Ovary (tissue), 9 donors: ENCODE results near the gene CACNA1C. TPM values are rescaled to one million over a fixed set of nuclear protein-coding genes. Genes with fewer than 3 reads are reported as not detected.

Experiments used
- DNase-seq, 5 donors: peaks; one replicate each; pipeline ENCODE4 v3.0.0-alpha.2; 2019 to 2020
- H3K27ac ChIP-seq, 2 donors: fragments of 200-600 bp; one replicate each; pipeline versions ENCODE4 v1.5.1 to v1.8.0; 2019 to 2022
- H3K27me3 ChIP-seq: fragments of 200-600 bp; one replicate; pipeline ENCODE4 v1.8.0; 2022
- H3K36me3 ChIP-seq: fragments of 200-600 bp; sonication (generic); one replicate; pipeline ENCODE4 v1.5.1; 2019
- H3K4me1 ChIP-seq: one replicate; pipeline ENCODE4 v1.8.1; 2013; ENCODE audit warnings: mild to moderate bottlenecking, moderate library complexity; ENCODE audit not compliant: insufficient read depth
- H3K4me3 ChIP-seq: fragments of 200-600 bp; sonication (generic); one replicate; pipeline ENCODE4 v1.5.1; 2017
- H3K9me3 ChIP-seq, 2 donors: fragments of 200-600 bp in 1 of 2; sonication (generic) in 1 of 2; one replicate each; pipeline versions ENCODE4 v1.5.1 to v1.8.1; 2013 to 2019; ENCODE audit warnings: mild to moderate bottlenecking in 1 of 2, moderate library complexity in 1 of 2
- EP300 ChIP-seq: sonication (generic); formaldehyde crosslinking; IDR thresholded peaks from one replicate; pipeline ENCODE4 v1.6.1; 2017; ENCODE audit warnings: antibody characterized with exemption
- POLR2A ChIP-seq: fragments of 450-650 bp; IDR thresholded peaks from one replicate; pipeline ENCODE4 v1.6.1; 2017; ENCODE audit warnings: antibody characterized with exemption, mild to moderate bottlenecking, moderate library complexity
- WGBS, 3 donors: extraction: QIAGEN DNeasy Blood & Tissue Kit in 1 of 3; methylation state at CpG; one replicate each; pipeline versions ENCODE4 v1.1.5 to v1.1.7; 2013 to 2017; 5-methylcytosine and 5-hydroxymethylcytosine counted together
- intact Hi-C, 4 donors: fragments of 100-400 bp; cut with DNase I; formaldehyde crosslinking; loops; one replicate each; pipeline versions ENCODE4 v1.11.0 to v1.15.1; 2022 to 2023
- polyA plus RNA-seq, 2 donors: library from polyadenylated mRNA; stranded (reverse); fragments of 200-250 nt in 1 of 2; fragments of 350-450 nt in 1 of 2; fragmentation: Illumina TruSeq in 1 of 2; extraction: RNeasy Lipid Tissue Mini Kit (QIAGEN cat#74804) in 1 of 2; gene quantifications; one replicate each; pipeline ENCODE4 v1.2.3, GENCODE V29; 2013 to 2014
- total RNA-seq, 7 donors: library from RNA; depleted of rRNA in 2 of 7; stranded (reverse); fragments of >200 nt in 2 of 7; fragmentation: NEBNext Ultra II Directional in 3 of 7; extraction: Animal tissue kit (Norgen Biotek cat#: 25700) in 3 of 7; gene quantifications; one replicate each; pipeline versions ENCODE4 v1.1.0 to v1.2.4, GENCODE V29; 2016 to 2023
- TF ChIP-seq, protein P1 (sequence below), 3 donors: fragments of 450-650 bp in 2 of 3; fragments of 200-600 bp in 1 of 3; IDR thresholded peaks; one replicate each; pipeline versions ENCODE4 v1.5.1 to v1.8.0; 2016 to 2022; ENCODE audit warnings: antibody characterized with exemption in 3 of 3, mild to moderate bottlenecking in 1 of 3
- donor health status: DM: no; HTN: no; CAD: no; lungs with moderate emphysema.
- donor health status: DM: no; HTN: no; CAD: no.
- donor health status: Bipolar disorder and iron deficiency.
- donor health status: DM: yes; HTN: yes; CAD: no.
- donor health status: DM: no; HTN: no; CAD: no.
- donor health status: DM: yes; HTN: yes; CAD: no.

Gene CACNA1C
- total and polyA plus RNA-seq, 9 donors: 2.2 to 8.3 (median 3.7) TPM

DNA sequence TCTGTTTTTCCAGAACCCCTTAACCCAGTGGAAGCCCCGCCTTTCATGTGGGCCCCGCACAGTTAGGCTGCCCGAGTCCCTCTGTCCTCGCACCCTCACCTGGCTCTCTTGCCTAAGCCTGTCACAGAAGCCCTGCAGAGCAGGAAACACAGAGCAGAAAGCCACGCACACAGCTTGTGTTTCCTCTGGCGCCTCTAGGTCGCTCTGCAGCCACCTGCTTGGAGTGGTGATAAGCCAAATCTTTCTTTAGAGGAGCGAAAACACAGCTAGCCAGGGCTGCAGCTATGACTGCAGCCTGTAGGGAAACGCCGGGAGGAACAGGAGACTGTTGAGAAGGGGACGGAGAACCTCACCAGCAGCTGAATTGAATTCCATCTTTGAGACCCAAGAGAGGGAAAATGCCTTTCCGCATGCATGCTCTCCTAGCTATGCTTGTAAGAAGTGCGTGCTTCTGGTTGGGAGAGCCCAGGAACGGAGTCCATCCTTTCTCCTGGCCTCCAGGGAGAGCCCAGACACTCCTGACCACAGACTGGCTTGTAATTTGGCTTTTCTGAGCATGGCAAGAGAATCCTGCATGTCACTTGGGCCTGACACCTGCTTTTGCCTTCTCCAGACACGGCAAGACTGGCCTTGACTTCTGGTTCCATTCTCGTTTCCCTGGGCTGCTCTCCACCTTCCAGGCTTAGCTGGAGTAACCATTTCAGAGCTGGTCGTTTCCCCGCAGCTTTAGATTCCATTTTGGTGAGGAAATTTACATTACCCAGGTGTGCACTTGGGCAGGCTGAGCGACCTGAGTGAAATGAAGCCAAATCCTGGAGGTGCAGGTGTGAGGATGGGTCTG is 301.6 kb downstream of the CACNA1C start:
- Histone ChIP-seq H3K27me3 (no peaks in the 10 kb centered on the region), H3K27ac (no peak overlapping the region), H3K36me3 (no peaks in the 10 kb centered on the region), H3K9me3 (no peaks in the 10 kb centered on the region), H3K4me1 (no peaks in the 10 kb centered on the region), H3K4me3 (no peak overlapping the region)
- DNase-seq: no peak
- intact Hi-C loops: no loop called here
- WGBS, 3 donors: 31 to 52% (median 45%) methylated on average over 19 of the region's 19 CpGs
- TF ChIP-seq POLR2A (no peak), EP300 (no peak)
- TF ChIP-seq, protein P1, sequence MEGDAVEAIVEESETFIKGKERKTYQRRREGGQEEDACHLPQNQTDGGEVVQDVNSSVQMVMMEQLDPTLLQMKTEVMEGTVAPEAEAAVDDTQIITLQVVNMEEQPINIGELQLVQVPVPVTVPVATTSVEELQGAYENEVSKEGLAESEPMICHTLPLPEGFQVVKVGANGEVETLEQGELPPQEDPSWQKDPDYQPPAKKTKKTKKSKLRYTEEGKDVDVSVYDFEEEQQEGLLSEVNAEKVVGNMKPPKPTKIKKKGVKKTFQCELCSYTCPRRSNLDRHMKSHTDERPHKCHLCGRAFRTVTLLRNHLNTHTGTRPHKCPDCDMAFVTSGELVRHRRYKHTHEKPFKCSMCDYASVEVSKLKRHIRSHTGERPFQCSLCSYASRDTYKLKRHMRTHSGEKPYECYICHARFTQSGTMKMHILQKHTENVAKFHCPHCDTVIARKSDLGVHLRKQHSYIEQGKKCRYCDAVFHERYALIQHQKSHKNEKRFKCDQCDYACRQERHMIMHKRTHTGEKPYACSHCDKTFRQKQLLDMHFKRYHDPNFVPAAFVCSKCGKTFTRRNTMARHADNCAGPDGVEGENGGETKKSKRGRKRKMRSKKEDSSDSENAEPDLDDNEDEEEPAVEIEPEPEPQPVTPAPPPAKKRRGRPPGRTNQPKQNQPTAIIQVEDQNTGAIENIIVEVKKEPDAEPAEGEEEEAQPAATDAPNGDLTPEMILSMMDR (IDR thresholded peaks at IDR 0.05): no peak

DNA sequence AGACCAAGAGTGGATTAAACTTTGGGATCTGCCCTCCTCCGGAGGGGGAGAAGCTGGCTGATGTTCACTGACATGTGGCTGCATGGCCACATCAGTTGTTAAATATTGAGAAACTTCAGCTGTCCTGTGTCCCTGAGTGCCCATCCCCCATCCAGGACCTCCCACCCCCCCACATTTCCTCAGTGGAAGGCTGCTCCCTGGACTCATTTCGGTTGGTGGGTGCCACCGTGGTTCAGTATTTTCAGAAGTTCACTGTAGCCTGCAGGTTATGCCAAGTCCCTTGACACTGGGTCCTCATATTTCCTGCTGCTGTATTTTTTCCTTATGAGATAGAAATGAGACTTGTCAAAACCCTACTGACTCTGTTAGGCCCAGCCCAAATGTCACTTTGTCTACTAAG is 302.4 kb downstream of the CACNA1C start:
- TF ChIP-seq, protein P1 (IDR thresholded peaks at IDR 0.05): no peak
- no peak for TF ChIP-seq POLR2A
- TF ChIP-seq EP300: no peak
- Histone ChIP-seq H3K4me1 (no peaks in the 10 kb centered on the region), H3K9me3 (no peaks in the 10 kb centered on the region), H3K4me3 (no peak overlapping the region), H3K36me3 (no peaks in the 10 kb centered on the region), H3K27ac (no peak overlapping the region), H3K27me3 (no peaks in the 10 kb centered on the region)
- DNase-seq: no peak
- intact Hi-C loops: no loop called here
- WGBS, 3 donors: 70 to 80% (median 74%) methylated on average over 3 of the region's 3 CpGs

DNA sequence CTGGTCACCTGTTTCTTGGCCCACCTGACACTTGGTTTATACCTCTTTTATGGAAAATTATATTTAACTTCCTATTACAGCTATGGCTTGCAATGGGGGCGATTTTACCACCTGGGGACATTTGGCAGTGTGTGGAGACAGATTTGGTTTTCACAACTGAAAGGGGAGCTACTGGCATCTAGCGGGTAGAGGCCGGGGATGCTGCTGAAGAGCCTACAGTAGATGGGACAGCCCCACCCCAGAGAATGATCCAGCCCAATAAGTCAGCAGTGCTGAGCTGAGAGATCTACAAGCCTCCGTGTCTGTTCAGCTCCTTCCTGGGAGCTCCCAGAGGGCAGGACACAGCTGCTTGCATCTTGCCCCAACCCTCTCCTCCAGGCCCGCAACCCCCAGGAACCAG is 302.8 kb downstream of the CACNA1C start:
- intact Hi-C loops: no loop called here
- H3K27ac ChIP-seq: no peak overlapping the region

DNA sequence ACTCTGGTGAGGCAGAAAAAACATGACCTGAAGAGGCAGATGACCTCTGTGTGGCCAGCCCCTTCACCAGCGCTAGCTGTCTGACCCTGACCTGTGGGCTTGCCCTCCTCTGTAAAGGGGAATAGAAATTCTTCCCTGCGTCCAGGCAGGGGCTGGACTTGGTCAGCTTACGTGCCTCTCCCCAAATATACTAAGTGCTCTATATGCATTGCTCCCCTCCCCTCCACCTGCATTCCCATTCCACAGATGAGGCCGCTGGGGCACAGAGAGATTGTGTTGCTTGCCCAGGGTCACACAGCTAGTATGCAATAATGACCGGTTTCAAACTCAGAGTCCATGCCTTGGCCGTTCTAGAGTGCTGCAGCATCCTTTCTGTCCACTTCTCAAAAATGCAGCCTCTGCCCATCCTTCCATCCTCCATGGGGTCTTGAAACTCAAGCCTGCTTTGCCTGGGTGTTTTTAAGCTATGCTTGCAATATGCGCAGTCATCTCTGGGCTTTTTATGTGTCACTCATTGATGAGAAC is 303.9 kb downstream of the CACNA1C start:
- no peaks in the 10 kb centered on the region for H3K9me3 ChIP-seq
- H3K27ac ChIP-seq: no peak overlapping the region
- no peak for DNase-seq
- no peaks in the 10 kb centered on the region for H3K36me3 ChIP-seq
- no peaks in the 10 kb centered on the region for H3K27me3 ChIP-seq
- 81 to 92% (median 91%) methylated on average over 7 of the region's 7 CpGs for WGBS, 3 donors
- H3K4me1 ChIP-seq: no peaks in the 10 kb centered on the region
- H3K4me3 ChIP-seq: no peak overlapping the region
- no peak for TF ChIP-seq POLR2A
- TF ChIP-seq, protein P1 (IDR thresholded peaks at IDR 0.05): no peak
- no peak for TF ChIP-seq EP300
- intact Hi-C loops: no loop called here

More for the DNA sequence above, 302.8 kb downstream of the CACNA1C start:
- TF ChIP-seq POLR2A (no peak), EP300 (no peak)
- TF ChIP-seq, protein P1 (IDR thresholded peaks at IDR 0.05): no peak
- Histone ChIP-seq H3K27me3 (no peaks in the 10 kb centered on the region), H3K4me1 (no peaks in the 10 kb centered on the region), H3K4me3 (no peak overlapping the region), H3K9me3 (no peaks in the 10 kb centered on the region), H3K36me3 (no peaks in the 10 kb centered on the region)
- 83 to 93% (median 86%) methylated on average over 5 of the region's 5 CpGs for WGBS, 3 donors
- no peak for DNase-seq
